SK-N-SH treated with all-trans-retinoic acid at 6 μM for 48 hours (cell line): ENCODE results near the gene TMED8.

Experiments used
- CSRNP3 ChIP-seq: fragments of 250-450 bp; sonication (Bioruptor Pico); IDR thresholded peaks from 2 replicates; pipeline ENCODE4 v1.5.1; 2021; ENCODE audit warnings: mild to moderate bottlenecking, moderate library complexity
- PATZ1 ChIP-seq: fragments of 250-450 bp; sonication (Bioruptor Pico); IDR thresholded peaks from 2 replicates; pipeline ENCODE4 v1.8.0; 2020; ENCODE audit warnings: mild to moderate bottlenecking, moderate library complexity, borderline replicate concordance
- ZC3H10 ChIP-seq: fragments of 250-450 bp; sonication (Bioruptor Pico); IDR thresholded peaks from 2 replicates; pipeline ENCODE4 v1.5.1; 2021; ENCODE audit warnings: mild to moderate bottlenecking, moderate library complexity

Gene TMED8

DNA sequence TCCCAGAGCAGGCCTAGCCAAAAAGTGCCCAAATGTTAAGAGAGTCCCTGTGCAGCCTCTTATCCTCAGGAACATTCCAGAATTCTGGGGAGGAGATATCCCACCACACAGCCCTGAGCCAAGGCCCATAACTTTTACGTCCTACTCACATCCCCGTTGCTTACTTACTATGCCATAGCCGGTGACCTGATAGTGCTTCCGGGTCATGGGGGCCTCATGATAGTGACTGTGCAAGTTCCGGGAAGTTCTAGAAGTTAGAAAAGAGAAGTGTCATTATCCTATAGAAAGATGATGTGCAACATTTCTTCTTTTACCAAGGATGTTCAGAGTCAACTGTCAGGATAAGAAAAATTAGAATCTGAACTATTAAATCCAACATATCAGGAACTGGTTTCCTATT is 90.3 kb downstream of the TMED8 start (continued):
- TF ChIP-seq PATZ1 (CRISPR knock-in tag), result no peak
- no peak for TF ChIP-seq CSRNP3
- no peak for TF ChIP-seq ZC3H10 (CRISPR knock-in tag)
- TF ChIP-seq, all 23 proteins: peak for 0
